GM23338 (cell line): ENCODE results near the gene FKBP1B.

Experiments used
- CTCF ChIP-seq, 2 experiments: fragments of 200-600 bp in 1 of 2; sonication (generic) in 1 of 2; conservative IDR thresholded peaks; 2 replicates each; pipeline versions ENCODE4 v1.5.1 to v1.6.1; 2016 to 2017; ENCODE audit warnings: antibody characterized with exemption in 2 of 2, low read depth in 2 of 2, mild to moderate bottlenecking in 2 of 2, moderate library complexity in 1 of 2
- EZH2 ChIP-seq: fragments of 200-600 bp; sonication (generic); IDR thresholded peaks from one replicate; pipeline ENCODE4 v1.8.0; 2017; ENCODE audit warnings: antibody characterized with exemption, mild to moderate bottlenecking, low read depth; ENCODE audit not compliant: unreplicated experiment
- EZH2phosphoT487 ChIP-seq: fragments of 200-600 bp; sonication (generic); IDR thresholded peaks from one replicate; pipeline ENCODE4 v1.8.1; 2018; ENCODE audit warnings: antibody characterized with exemption; ENCODE audit not compliant: unreplicated experiment
- ZNF114 ChIP-seq: fragments of 250-450 bp; sonication (Bioruptor Pico); IDR thresholded peaks from 2 replicates; pipeline ENCODE4 v1.5.0; 2020; ENCODE audit warnings: mild to moderate bottlenecking, moderate library complexity

GRCh38 chr2:24102677-24103076 lies 53.1 kb downstream of the FKBP1B start:
- TF ChIP-seq CTCF (conservative IDR thresholded peaks at IDR 0.05; ENCODE audit: low read depth in 2 of 2) (no peak), EZH2 (no peak), EZH2phosphoT487 (no peak), ZNF114 (CRISPR knock-in tag) (no peak)
